Neural cell (in vitro differentiated cells): ENCODE measurements around the gene TSPO. TPM values are rescaled to one million over a fixed set of nuclear protein-coding genes. Genes with fewer than 3 reads are reported as not detected.

Experiments used
- H2AFZ ChIP-seq: fragments of 200-600, 300-800 bp; sonication (generic), shearing (Covaris generic); 2 replicates; pipeline ENCODE4 v1.6.0; 2014; ENCODE audit warnings: low read depth, mild to moderate bottlenecking, antibody characterized with exemption, low read length, moderate library complexity
- H3F3A ChIP-seq: fragments of 200-600 bp; shearing (Covaris generic); 2 replicates; pipeline ENCODE4 v1.6.1; 2016; ENCODE audit warnings: mild to moderate bottlenecking, moderate library complexity, mixed read lengths, antibody characterized with exemption, low read length; ENCODE audit not compliant: insufficient read depth, poor library complexity, severe bottlenecking
- H3K27ac ChIP-seq: fragments of 200-600, 300-800 bp; sonication (generic), shearing (Covaris generic); 2 replicates; pipeline ENCODE4 v1.5.1; 2014; ENCODE audit warnings: mild to moderate bottlenecking, low read length, moderate library complexity
- H3K27me3 ChIP-seq: fragments of 300-800, 200-600 bp; sonication (generic), shearing (Covaris generic); 2 replicates; pipeline ENCODE4 v1.6.0; 2014; ENCODE audit warnings: mild to moderate bottlenecking, low read depth, low read length, moderate library complexity; ENCODE audit not compliant: insufficient read depth
- H3K36me3 ChIP-seq: fragments of 300-800, 200-600 bp; sonication (generic), shearing (Covaris generic); 2 replicates; pipeline ENCODE4 v1.5.1; 2014; ENCODE audit warnings: mild to moderate bottlenecking, antibody characterized with exemption, low read length, moderate library complexity; ENCODE audit not compliant: insufficient read depth
- H3K4me2 ChIP-seq: fragments of 300-800, 200-600 bp; sonication (generic), shearing (Covaris generic); 2 replicates; pipeline ENCODE4 v1.6.0; 2014; ENCODE audit warnings: mild to moderate bottlenecking, low read length
- H3K4me3 ChIP-seq: fragments of 300-800, 200-600 bp; sonication (generic), shearing (Covaris generic); 2 replicates; pipeline ENCODE4 v1.5.1; 2014; ENCODE audit warnings: mild to moderate bottlenecking, low read length, moderate library complexity
- H3K79me2 ChIP-seq: fragments of 200-600 bp; shearing (Covaris generic); replicated peaks from 2 replicates; pipeline ENCODE4 v1.6.0; 2014; ENCODE audit warnings: mild to moderate bottlenecking, low read length, moderate library complexity; ENCODE audit not compliant: insufficient read depth
- H3K9ac ChIP-seq: fragments of 300-800, 200-600 bp; sonication (generic), shearing (Covaris generic); 2 replicates; pipeline ENCODE4 v1.6.1; 2016; ENCODE audit warnings: mild to moderate bottlenecking, low read length, mixed read lengths
- H3K9me2 ChIP-seq: fragments of 200-600 bp; shearing (Covaris generic); 2 replicates; pipeline ENCODE4 v1.6.1; 2016; ENCODE audit warnings: mild to moderate bottlenecking, low read length, mixed read lengths; ENCODE audit not compliant: insufficient read depth
- H3K9me3 ChIP-seq: fragments of 200-600, 300-800 bp; sonication (generic), shearing (Covaris generic); 2 replicates; pipeline ENCODE4 v1.6.1; 2016; ENCODE audit warnings: mild to moderate bottlenecking, mixed run types, low read length, moderate library complexity, mixed read lengths
- H4K20me1 ChIP-seq: fragments of 200-600 bp; shearing (Covaris generic); 2 replicates; pipeline ENCODE4 v1.6.1; 2016; ENCODE audit warnings: mild to moderate bottlenecking, mixed run types; ENCODE audit not compliant: insufficient read depth
- CTCF ChIP-seq: fragments of 450-650 bp; IDR thresholded peaks from 2 replicates; pipeline ENCODE4 v1.5.1; 2014; ENCODE audit warnings: antibody characterized with exemption, mild to moderate bottlenecking, moderate library complexity; ENCODE audit not compliant: poor library complexity, severe bottlenecking
- EP300 ChIP-seq: fragments of 450-650 bp; conservative IDR thresholded peaks from 2 replicates; pipeline ENCODE4 v1.6.1; 2014; ENCODE audit warnings: antibody characterized with exemption, mild to moderate bottlenecking, moderate library complexity; ENCODE audit not compliant: poor library complexity, severe bottlenecking
- EZH2 ChIP-seq: fragments of 200-600, 300-800 bp; shearing (Covaris generic), sonication (generic); IDR thresholded peaks from 2 replicates; pipeline ENCODE4 v1.6.1; 2014; ENCODE audit warnings: antibody characterized with exemption, low read length, borderline replicate concordance, mild to moderate bottlenecking; ENCODE audit not compliant: insufficient read depth, poor library complexity, severe bottlenecking
- MXI1 ChIP-seq: fragments of 450-650 bp; conservative IDR thresholded peaks from 2 replicates; pipeline ENCODE4 v1.6.1; 2014; ENCODE audit warnings: antibody characterized with exemption, mild to moderate bottlenecking; ENCODE audit not compliant: poor library complexity, severe bottlenecking
- POLR2AphosphoS5 ChIP-seq: IDR thresholded peaks from 2 replicates; pipeline ENCODE4 v1.6.1; 2012
- RAD21 ChIP-seq: fragments of 450-650 bp; conservative IDR thresholded peaks from 2 replicates; pipeline ENCODE4 v1.6.1; 2014; ENCODE audit warnings: antibody characterized with exemption, mild to moderate bottlenecking, moderate library complexity
- SMC3 ChIP-seq: fragments of 450-650 bp; conservative IDR thresholded peaks from 2 replicates; pipeline ENCODE4 v1.6.1; 2014; ENCODE audit warnings: antibody characterized with exemption, mild to moderate bottlenecking, moderate library complexity; ENCODE audit not compliant: poor library complexity
- TAF1 ChIP-seq: IDR thresholded peaks from 2 replicates; pipeline ENCODE4 v1.6.1; 2012; ENCODE audit warnings: low read depth
- polyA plus RNA-seq: library from polyadenylated mRNA; depleted of rRNA; stranded (reverse); fragments of >200 nt; gene quantifications from 2 replicates; pipeline ENCODE4 v1.2.3, GENCODE V29; 2014
- TF ChIP-seq, protein P1 (sequence below): IDR thresholded peaks from 2 replicates; pipeline ENCODE4 v1.6.1; 2012; ENCODE audit warnings: borderline replicate concordance

The TSPO gene
- polyA plus RNA-seq, 1 donor from 2014 or later, result not detected

DNA sequence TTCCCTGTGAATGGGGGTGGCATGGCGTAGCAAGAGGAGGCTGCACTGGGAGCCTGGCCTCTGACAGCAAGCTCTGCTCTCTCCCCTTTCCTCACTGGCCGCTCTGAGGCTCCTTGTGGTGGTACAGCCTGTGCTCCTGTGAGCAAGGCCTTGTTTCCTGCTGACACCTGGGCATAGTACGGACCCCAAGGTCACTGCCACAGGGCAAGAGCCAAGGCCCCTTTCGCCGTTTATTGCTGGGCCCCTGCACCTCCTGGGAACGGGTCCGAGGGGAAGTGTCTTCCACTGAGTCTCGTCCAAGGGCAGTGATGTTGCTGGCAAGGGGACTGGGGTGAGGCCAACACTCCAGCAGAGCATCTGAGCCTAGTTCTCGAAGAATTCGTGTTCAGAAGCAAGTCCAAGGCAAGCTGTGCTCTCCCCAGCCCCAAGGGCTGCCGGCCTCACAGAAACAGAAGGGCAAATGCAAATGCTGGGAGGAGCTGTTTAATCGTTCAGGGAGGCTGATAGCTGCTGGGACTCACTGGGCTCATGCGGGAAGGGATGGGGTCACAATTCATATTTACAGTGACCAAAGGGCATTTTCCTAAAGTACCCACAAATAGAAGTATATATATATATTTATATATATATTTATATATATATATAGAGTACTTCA, 51.5 kb downstream of the TSPO start:
- Histone ChIP-seq H3K79me2 (no peaks in the 10 kb centered on the region), H3K27me3 (no peaks in the 10 kb centered on the region), H4K20me1 (no peaks in the 10 kb centered on the region), H3K9me3 (no peaks in the 10 kb centered on the region), H2AFZ (no peak overlapping the region), H3K4me2 (no peak overlapping the region), H3F3A (no peaks in the 10 kb centered on the region), H3K36me3 (no peaks in the 10 kb centered on the region), H3K4me3 (no peak overlapping the region), H3K27ac (no peak overlapping the region), H3K9ac (no peak overlapping the region), H3K9me2 (no peaks in the 10 kb centered on the region)
- TF ChIP-seq RAD21 (no peak), EP300 (no peak), EZH2 (no peak), CTCF (no peak), MXI1 (no peak), SMC3 (no peak)
- TF ChIP-seq, protein P1, sequence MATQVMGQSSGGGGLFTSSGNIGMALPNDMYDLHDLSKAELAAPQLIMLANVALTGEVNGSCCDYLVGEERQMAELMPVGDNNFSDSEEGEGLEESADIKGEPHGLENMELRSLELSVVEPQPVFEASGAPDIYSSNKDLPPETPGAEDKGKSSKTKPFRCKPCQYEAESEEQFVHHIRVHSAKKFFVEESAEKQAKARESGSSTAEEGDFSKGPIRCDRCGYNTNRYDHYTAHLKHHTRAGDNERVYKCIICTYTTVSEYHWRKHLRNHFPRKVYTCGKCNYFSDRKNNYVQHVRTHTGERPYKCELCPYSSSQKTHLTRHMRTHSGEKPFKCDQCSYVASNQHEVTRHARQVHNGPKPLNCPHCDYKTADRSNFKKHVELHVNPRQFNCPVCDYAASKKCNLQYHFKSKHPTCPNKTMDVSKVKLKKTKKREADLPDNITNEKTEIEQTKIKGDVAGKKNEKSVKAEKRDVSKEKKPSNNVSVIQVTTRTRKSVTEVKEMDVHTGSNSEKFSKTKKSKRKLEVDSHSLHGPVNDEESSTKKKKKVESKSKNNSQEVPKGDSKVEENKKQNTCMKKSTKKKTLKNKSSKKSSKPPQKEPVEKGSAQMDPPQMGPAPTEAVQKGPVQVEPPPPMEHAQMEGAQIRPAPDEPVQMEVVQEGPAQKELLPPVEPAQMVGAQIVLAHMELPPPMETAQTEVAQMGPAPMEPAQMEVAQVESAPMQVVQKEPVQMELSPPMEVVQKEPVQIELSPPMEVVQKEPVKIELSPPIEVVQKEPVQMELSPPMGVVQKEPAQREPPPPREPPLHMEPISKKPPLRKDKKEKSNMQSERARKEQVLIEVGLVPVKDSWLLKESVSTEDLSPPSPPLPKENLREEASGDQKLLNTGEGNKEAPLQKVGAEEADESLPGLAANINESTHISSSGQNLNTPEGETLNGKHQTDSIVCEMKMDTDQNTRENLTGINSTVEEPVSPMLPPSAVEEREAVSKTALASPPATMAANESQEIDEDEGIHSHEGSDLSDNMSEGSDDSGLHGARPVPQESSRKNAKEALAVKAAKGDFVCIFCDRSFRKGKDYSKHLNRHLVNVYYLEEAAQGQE, result no peak

DNA sequence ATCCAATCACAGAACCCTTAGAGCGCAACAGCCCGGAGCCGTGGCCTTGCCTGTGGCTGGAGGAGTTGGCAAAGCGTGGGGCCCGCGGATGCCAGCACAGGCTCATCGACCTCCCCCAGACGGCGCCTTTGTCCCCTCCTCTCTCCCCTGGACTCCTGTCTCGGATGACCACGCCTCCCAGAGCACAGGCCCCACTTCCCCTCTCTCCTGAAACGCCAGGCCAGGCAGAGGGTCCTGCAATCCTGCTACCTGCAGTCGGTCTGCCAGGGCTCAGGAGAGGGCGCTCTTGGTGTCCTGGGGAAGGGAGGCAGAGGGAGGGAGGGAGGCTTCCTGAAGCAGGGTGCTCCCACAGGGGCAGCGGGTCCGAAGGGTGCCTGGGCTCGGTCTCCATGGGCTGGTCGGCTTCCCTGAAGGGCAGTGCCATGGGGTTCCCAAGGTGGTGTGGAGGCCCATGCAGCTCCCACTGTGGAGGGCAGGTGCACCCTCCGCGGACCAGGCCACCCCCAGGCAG, 52.2 kb downstream of the TSPO start:
- no peak overlapping the region for H3K4me2 ChIP-seq
- H3K9me3 ChIP-seq, result no peaks in the 10 kb centered on the region
- H2AFZ ChIP-seq, result no peak overlapping the region
- TF ChIP-seq RAD21 (no peak), SMC3 (no peak), TAF1 (no peak), MXI1 (no peak), CTCF (no peak), POLR2AphosphoS5 (no peak), EZH2 (no peak), EP300 (no peak)
- TF ChIP-seq, protein P1, result no peak
- no peaks in the 10 kb centered on the region for H3K27me3 ChIP-seq
- no peaks in the 10 kb centered on the region for H4K20me1 ChIP-seq
- H3K27ac ChIP-seq, result no peak overlapping the region
- H3K79me2 ChIP-seq, result no peaks in the 10 kb centered on the region
- H3K9me2 ChIP-seq, result no peaks in the 10 kb centered on the region
- no peaks in the 10 kb centered on the region for H3K36me3 ChIP-seq
- no peaks in the 10 kb centered on the region for H3F3A ChIP-seq
- no peak overlapping the region for H3K4me3 ChIP-seq
- H3K9ac ChIP-seq, result no peak overlapping the region
